HG03432 (cell line): ENCODE results near the gene RNF103.
A peak's percentile ranks its signal among the peaks of the same experiment; 100 is the strongest.
"Not testable (repeated sequence)": the region's sequence is repeated elsewhere in the genome, so short reads cannot be mapped to it uniquely, and the experiment has no call there.

Experiments
- ATAC-seq: cut with Tn5 transposase; IDR thresholded peaks from one replicate; pipeline ENCODE4 v1.9.1; 2021; ENCODE audit warnings: mild to moderate bottlenecking, moderate library complexity; ENCODE audit not compliant: unreplicated experiment

RNF103 gene

GRCh38 chr2:86623494-86624266 lies at the start of gene RNF103:
RNF103 (minus strand) TSS chr2:86623865; CDS start chr2:86622886, 979 bp downstream.
- peak; percentile 87 for ATAC-seq

GRCh38 chr2:86673011-86673410 lies 49.3 kb upstream of the RNF103 start:
- no peak for ATAC-seq

GRCh38 chr2:86672027-86672545 lies 48.4 kb upstream of the RNF103 start:
- no peak for ATAC-seq

- ATAC-seq, result no peak
Observed at GRCh38 chr2:86671337-86671981, 47.8 kb upstream of the RNF103 start.

GRCh38 chr2:86669323-86669722 lies 45.7 kb upstream of the RNF103 start:
- ATAC-seq, result not testable (repeated sequence)

- no peak for ATAC-seq
Observed at GRCh38 chr2:86661333-86661732, 37.7 kb upstream of the RNF103 start.

- no peak for ATAC-seq
Observed at GRCh38 chr2:86650188-86650587, 26.5 kb upstream of the RNF103 start.

- no peak for ATAC-seq
Observed at GRCh38 chr2:86649119-86649947, 25.7 kb upstream of the RNF103 start.

- ATAC-seq, result no peak
Observed at GRCh38 chr2:86648681-86649080, 25.0 kb upstream of the RNF103 start.

- ATAC-seq, result no peak
Observed at GRCh38 chr2:86646865-86647264, 23.2 kb upstream of the RNF103 start.

GRCh38 chr2:86646329-86646728 lies 22.7 kb upstream of the RNF103 start:
- ATAC-seq, result no peak

GRCh38 chr2:86645752-86646151 lies 22.1 kb upstream of the RNF103 start:
- no peak for ATAC-seq

GRCh38 chr2:86638712-86639111 lies 15.0 kb upstream of the RNF103 start:
- no peak for ATAC-seq

GRCh38 chr2:86636842-86637241 lies 13.2 kb upstream of the RNF103 start:
- ATAC-seq, result peak; percentile 66

- no peak for ATAC-seq
Observed at GRCh38 chr2:86634352-86634751, 10.7 kb upstream of the RNF103 start.

- no peak for ATAC-seq
Observed at GRCh38 chr2:86633155-86633651, 9.5 kb upstream of the RNF103 start.

- no peak for ATAC-seq
Observed at GRCh38 chr2:86632672-86633071, 9.0 kb upstream of the RNF103 start.

- ATAC-seq, result no peak
Observed at GRCh38 chr2:86631846-86632485, 8.3 kb upstream of the RNF103 start.

GRCh38 chr2:86628091-86628522 lies 4.4 kb upstream of the RNF103 start:
- ATAC-seq, result no peak

GRCh38 chr2:86627550-86627949 lies 3.9 kb upstream of the RNF103 start:
- ATAC-seq, result no peak

- ATAC-seq, result no peak
Observed at GRCh38 chr2:86625096-86625495, 1.4 kb upstream of the RNF103 start.
